ENCODE measurements around the gene RBPJ.

Gene RBPJ

DNA sequence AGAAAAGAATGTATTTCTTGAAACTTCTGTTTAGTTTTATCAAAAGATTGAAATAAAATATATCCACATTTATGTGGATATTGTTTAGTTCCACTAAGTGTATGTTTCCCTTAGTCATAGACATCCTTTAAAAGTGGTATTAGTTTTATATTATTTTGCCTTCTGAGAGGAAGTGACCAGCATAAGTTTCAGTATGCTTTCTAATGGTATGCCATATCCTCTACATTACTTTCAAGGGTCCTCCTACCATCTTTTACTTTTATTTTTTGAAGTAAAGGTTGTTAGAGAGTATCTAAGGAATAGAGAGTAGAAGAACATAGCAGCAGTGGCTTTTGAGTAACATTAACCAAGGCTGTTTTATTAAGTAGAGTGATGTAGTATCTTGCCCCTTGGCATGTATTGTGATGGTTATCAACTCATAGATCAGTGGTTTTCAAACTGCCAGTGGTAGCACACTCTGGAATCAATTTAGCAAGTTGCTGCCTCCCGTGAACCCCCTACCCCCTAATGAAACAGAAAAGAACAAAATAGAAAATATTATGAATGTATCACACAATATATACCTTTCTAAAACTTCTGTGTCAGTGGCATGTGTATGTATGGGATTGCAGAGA is 44.8 kb downstream of the RBPJ start:
- no peak for DNase-seq (ENCODE audit: insufficient read length, low spot score)
- no peak for TF ChIP-seq POLR2A (IDR thresholded peaks at IDR 0.05; ENCODE audit: low read depth, low read length)
- FAIRE-seq = no peak

DNA sequence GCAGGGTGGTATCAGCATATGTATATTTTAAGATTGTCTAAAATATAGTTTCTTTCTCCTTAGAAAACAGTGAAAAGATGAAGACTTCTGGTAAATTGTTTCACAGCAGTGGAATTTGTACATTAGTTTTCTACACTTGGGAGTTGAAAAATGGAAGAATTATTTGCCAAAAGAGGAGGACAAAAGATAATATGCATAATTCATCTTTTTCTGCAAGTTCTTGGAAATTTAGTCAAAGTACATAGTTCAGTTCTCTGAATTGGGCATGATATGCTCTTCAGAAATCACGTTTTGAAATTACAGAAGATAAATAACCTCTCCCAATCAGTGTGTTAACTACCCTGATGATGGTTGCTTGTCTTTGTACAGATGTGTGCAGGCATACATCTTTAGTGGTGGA is 47.0 kb downstream of the RBPJ start:
- no peak for DNase-seq (ENCODE audit: insufficient read length, low spot score)
- FAIRE-seq = no peak
- TF ChIP-seq POLR2A (IDR thresholded peaks at IDR 0.05; ENCODE audit: low read depth, low read length) = no peak

DNA sequence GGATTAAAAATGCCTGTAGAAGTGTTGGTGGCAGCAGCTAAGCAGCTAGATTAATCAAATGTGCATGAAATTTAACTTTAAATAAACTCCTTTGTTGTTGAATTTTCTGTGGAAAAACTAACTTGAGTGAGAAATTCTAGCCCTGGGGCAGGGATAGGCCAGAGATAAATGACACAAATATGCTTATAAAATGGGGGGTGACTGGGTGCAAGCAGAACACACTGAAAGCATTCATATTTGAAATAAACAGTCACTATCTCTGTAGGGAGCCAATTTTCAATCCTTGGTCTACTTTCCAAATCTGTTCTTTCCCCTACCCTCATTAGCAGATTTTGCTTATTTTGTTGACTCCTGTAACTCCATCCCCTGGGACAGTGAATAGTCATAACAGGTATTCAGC is 47.9 kb downstream of the RBPJ start:
- FAIRE-seq (no peak), DNase-seq (ENCODE audit: insufficient read length, low spot score) (no peak)
- no peak for TF ChIP-seq POLR2A (IDR thresholded peaks at IDR 0.05; ENCODE audit: low read depth, low read length)

DNA sequence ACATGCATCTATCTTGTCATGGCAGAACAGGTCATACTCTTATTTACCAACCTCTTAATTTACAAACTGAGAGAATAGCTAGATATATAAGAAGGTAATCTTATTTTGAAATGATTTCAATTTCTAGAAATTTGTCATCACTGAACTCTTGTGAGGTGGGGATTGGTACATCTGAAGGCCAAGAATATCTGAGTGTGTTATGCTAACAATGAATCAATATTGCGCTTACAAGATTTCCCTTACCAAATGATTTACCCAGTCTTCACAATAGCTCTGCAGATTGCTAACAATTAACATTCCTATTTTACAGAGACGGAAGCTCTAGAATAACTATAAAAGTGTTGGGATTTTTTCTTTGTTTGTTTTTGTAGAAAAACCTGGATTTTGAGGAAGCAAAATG is 48.3 kb downstream of the RBPJ start:
- FAIRE-seq (no peak), DNase-seq (ENCODE audit: insufficient read length, low spot score) (no peak)
- TF ChIP-seq POLR2A (IDR thresholded peaks at IDR 0.05; ENCODE audit: low read depth, low read length) = no peak

DNA sequence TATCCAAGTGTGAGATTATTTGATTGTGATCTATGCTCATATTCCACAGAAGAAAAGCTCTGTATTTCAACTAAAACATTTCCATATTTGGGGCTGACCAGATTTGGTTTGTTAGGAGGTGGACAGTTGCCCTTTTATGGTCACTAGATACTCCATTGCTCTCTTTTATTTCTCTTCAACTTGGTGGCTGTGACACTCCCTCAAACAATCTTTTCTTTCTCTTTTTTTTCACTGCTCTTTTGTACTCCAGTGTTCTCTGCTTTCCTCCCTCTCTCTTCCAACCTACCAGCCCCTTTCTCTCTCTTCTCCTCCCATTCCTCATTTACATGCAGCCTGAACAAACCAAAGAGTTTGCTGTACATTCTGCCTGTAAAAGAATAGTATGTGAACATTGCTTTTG is 48.8 kb downstream of the RBPJ start:
- no peak for DNase-seq (ENCODE audit: insufficient read length, low spot score)
- FAIRE-seq = no peak
- TF ChIP-seq POLR2A (IDR thresholded peaks at IDR 0.05; ENCODE audit: low read depth, low read length) = no peak

DNA sequence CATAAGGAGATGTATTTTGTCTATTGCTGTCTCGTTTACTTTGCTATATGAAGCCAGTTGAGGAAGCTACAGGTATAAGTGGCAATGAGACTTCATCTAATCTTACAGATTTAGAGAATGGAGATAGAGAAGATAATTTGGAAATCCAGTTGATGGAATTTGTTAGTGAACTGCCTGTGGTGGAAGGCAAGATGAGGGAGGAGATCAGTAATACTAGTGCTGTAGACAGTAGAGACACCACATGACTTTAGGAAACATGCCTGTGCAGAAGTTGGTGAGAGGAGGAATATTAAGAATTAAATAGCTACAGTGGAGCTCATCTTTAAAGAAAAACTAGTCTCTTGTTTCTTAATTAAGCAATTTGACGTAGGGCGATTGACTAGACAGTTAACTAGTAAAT is 51.3 kb downstream of the RBPJ start:
- FAIRE-seq = no peak
- no peak for DNase-seq (ENCODE audit: insufficient read length, low spot score)
- TF ChIP-seq POLR2A (IDR thresholded peaks at IDR 0.05; ENCODE audit: low read depth, low read length) = no peak

DNA sequence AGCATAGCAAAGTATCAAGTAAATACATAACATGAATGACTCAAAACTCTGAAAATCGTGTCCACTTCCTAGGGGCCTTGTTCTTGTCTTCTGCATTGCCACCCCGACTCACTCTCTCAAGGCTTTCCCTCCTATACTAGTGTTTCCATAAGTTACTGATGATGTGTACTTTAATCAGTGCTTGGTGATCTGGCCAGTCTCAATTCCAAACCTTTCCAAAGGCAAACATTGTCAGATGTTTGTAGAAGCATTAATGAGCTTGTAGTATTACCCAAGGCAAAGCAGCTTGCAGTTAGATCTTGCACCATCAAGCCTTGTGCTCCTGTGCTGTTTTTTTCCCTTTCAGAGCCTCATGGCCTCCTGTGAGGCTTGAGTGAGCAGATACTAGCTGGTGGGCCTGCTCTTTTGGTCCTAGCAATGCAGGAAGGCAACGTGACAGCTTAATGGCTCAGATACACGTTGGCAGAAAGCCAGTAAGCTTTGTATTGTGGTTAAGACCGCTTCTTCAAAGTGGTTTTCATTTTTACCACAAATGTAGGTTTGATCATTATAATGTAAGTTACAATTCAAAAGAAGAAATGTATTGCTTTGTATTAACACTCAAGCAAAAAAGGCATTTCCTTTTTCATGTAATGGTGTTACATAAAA is 51.8 kb downstream of the RBPJ start:
- no peak for FAIRE-seq
- no peak for TF ChIP-seq POLR2A (IDR thresholded peaks at IDR 0.05; ENCODE audit: low read depth, low read length)
- DNase-seq (ENCODE audit: insufficient read length, low spot score) = no peak

DNA sequence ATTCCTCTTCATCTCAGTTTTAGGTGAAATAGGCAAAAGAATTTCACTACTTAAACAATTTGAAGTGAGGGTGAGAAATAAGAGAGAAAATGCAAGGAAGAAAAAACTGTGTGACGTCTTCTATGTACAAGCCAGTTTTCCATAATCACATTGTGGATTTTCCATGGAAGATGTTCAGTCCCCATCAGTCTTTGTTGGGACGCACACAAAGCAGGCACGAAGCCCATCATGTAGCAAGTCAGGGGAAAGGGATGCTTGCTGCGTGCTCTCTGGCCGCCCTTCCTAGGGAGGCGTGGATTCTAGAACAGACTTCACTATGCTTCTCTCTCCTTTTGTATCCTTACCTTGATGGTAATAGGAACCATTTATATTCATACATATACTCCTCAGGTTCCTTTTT is 54.7 kb downstream of the RBPJ start:
- TF ChIP-seq POLR2A (IDR thresholded peaks at IDR 0.05; ENCODE audit: low read depth, low read length) = no peak
- FAIRE-seq (no peak), DNase-seq (ENCODE audit: insufficient read length, low spot score) (no peak)

DNA sequence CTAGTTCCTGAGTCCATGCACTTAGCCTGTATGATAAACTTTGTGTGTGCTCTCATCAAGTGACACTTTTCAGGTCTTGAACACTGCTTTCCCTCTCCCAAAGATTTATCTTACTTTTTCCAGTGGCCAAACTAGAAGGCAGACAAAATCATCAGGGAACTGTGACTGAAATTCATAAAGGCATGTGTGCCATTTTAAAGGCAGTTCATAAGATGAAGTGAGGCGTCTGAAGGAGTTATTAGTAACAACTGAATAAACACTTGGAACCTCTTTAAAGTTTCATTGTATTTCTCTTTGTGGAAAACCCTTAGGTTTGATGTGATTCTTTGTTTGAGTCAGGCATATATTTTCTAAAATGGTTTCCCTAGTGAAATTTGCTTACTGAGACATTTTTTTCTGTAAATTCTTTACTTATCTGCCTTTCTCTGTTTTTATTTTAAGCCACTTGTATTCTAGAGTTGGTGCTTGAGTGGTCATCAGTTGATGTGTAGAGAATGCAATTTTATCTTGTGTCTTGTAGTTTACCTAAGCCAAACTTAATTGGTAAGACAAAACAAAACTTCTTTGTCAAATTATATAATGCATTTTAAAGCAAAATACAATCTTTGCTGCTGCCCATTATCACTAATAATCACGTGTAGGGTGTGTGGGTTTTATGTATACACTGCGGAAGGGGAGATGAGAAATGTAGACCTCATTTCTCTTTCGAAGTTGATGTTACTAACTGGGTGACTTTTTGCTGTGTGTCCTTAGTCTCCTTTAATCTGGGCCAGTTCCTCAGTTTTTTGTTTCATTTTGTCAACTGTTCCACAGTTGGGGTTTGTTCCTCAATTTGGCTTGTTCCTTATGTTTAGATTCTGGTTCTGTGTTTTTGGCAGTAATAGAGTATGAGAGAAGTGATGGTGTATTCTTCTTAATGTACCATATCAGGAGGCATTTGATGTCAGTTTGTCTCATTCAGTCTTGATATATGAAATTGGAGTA is 56.8 kb downstream of the RBPJ start:
- FAIRE-seq (no peak), DNase-seq (ENCODE audit: insufficient read length, low spot score) (no peak)

DNA sequence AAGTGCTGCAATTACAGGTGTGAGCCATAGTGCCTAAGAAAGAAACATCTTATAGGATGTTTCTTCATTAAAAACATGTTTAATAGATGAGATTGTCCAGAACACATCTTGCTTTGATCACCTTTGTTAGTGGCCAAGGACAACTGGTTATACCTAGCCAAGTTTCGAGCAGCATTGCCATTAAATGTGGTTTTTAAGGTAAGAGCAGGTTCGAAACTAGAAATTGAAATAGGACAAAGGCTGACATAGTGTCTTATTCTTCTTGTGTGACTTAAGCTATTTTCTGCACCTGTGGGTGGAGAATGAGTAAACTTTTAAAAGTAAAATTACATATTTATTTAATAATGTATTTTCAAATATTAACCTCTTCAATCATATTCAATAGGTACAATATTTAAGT is 59.0 kb downstream of the RBPJ start:
- no peak for TF ChIP-seq POLR2A (IDR thresholded peaks at IDR 0.05; ENCODE audit: low read depth, low read length)
- DNase-seq (ENCODE audit: insufficient read length, low spot score) (no peak), FAIRE-seq (no peak)

More for the DNA sequence above, 56.8 kb downstream of the RBPJ start:
- no peak for TF ChIP-seq POLR2A (IDR thresholded peaks at IDR 0.05; ENCODE audit: low read depth, low read length)

DNA sequence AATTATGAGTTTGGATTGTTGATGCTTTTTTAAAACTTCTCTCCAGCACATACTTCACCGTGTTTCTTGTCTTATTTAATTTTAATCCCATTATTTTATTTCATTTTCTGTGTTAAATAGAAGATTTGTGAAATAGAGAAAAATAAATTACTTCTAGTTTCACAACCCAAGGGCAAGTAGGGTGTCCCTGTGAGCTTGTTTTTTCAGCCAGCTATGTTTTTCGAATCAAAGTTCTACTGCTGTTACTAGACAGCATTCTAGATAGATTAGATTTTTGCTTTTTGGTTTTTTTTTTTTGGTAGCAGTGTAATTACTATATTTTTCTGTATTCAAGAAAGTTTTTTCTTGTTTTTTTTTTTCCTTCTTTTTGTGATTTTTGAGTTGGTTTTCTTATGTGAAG is 59.9 kb downstream of the RBPJ start:
- TF ChIP-seq POLR2A (IDR thresholded peaks at IDR 0.05; ENCODE audit: low read depth, low read length) = no peak
- DNase-seq (ENCODE audit: insufficient read length, low spot score) (no peak), FAIRE-seq (no peak)

DNA sequence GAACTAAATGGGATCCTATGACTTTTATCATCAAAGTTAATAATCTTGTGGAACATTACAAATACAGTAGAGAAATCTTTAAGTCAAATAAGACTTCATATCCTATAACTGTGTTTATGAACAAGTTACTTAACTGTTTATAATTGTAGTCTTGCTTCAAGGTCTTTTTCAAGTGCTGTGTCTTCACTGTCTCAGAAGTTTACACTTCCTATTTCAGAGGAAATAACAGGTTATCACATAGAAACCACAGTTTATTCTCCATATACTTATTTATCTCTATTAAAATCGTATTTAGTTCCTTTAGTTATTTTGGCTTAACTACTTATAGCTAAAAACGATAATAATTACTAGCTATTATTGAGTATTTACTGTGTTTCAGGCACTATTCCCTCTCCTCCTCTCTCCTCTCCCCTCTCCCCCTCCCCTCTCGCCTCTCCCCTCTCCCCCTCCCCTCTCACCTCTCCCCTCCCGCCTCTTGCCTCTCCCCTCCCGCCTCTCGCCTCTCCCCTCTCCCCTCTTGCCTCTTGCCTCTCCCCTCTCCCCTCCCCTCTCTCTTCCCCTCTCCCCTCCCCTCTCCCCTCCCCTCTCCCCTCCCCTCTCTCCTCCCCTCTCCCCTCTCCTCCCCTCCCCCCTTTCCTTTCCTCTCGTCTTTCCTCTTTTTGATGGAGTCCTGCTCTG is 63.7 kb downstream of the RBPJ start:
- FAIRE-seq (no peak), DNase-seq (ENCODE audit: insufficient read length, low spot score) (no peak)
- no peak for TF ChIP-seq POLR2A (IDR thresholded peaks at IDR 0.05; ENCODE audit: low read depth, low read length)

DNA sequence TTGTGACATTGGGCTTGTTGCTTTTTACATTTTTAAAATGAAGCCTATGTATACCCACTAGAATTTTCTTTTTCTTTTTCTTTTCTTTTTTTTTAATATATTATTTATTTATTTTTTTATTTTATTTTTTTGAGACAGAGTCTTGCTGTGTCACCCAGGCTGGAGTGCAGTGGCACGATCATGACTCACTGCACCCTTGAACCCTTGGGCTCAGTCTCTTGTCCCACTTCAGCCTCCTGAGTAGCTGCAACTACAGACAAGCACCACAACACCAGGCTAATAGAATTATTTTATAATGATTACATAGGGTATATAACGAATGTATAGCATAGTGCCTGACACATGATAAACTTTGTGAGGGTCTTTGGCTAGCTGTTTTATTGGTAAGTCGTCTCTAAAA is 64.9 kb downstream of the RBPJ start:
- no peak for TF ChIP-seq POLR2A (IDR thresholded peaks at IDR 0.05; ENCODE audit: low read depth, low read length)

DNA sequence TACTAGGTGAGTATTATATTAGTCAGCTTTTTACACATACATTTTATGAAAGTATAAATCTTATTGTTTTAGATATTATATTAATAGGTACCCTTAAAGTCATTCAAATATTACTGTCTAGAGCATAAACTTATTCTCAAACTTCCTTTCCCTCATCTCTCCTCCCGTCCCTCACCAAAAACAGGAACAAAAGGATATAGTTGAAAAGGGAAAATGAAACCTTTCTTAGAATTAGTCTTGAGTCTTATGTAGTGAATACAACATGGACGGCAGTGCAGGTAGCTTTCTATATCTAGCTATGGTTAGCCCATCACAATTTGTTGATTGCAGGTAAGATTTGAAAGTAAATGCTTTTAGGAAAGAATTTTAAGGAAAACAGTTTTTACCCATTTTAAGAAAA is 65.6 kb downstream of the RBPJ start:
- no peak for TF ChIP-seq POLR2A (IDR thresholded peaks at IDR 0.05; ENCODE audit: low read depth, low read length)
- FAIRE-seq = no peak
- no peak for DNase-seq (ENCODE audit: insufficient read length, low spot score)

More for the DNA sequence above, 64.9 kb downstream of the RBPJ start:
- DNase-seq (ENCODE audit: insufficient read length, low spot score) (no peak), FAIRE-seq (no peak)

Measured in H54 (cell line).